A673 (cell line): ENCODE measurements around the gene C19orf47. TPM values are rescaled to one million over a fixed set of nuclear protein-coding genes. Genes with fewer than 3 reads are reported as not detected.

ENCODE experiments used
- BruUV-seq: library from RNA; stranded (reverse); fragments of 400-500 nt; replicated peaks from 2 replicates; lab custom pipeline; 2021; lab: Mats Ljungman, UMichigan
- CTCF ChIA-PET: fragments of 300-600 bp; sonication (Branson Sonifier 250); formaldehyde crosslinking; loops from one replicate; lab custom pipeline; 2022; ENCODE audit warnings: antibody characterized with exemption; lab: Charles Lee
- POLR2A ChIA-PET: fragments of 300-600 bp; sonication (Branson Sonifier 250); formaldehyde crosslinking; loops from one replicate; lab custom pipeline; 2022; ENCODE audit warnings: antibody characterized with exemption; ENCODE audit not compliant: low non-redundant PET; lab: Charles Lee
- DNase-seq: peaks from one replicate; pipeline ENCODE4 v3.0.0-alpha.2; 2015; ENCODE audit warnings: low spot score
- H3K27ac ChIP-seq: fragments of 200-600 bp; sonication (generic); 2 replicates; pipeline ENCODE4 v1.5.1; 2016; ENCODE audit warnings: mixed run types, low read depth, mild to moderate bottlenecking, mixed read lengths, antibody characterized with exemption, low read length; ENCODE audit not compliant: poor library complexity, severe bottlenecking
- H3K27me3 ChIP-seq: fragments of 200-600 bp; sonication (generic); replicated peaks from 2 replicates; pipeline ENCODE4 v1.6.1; 2017; ENCODE audit warnings: mixed run types, low read depth, mild to moderate bottlenecking, mixed read lengths, antibody characterized with exemption, low read length; ENCODE audit not compliant: insufficient read depth, poor library complexity
- H3K36me3 ChIP-seq: fragments of 200-600 bp; sonication (generic); 2 replicates; pipeline ENCODE4 v1.6.1; 2016; ENCODE audit warnings: mixed run types, mild to moderate bottlenecking, mixed read lengths, antibody characterized with exemption, low read length; ENCODE audit not compliant: insufficient read depth, poor library complexity, severe bottlenecking
- H3K4me1 ChIP-seq: fragments of 200-600 bp; sonication (generic); 2 replicates; pipeline ENCODE4 v1.6.1; 2017; ENCODE audit warnings: mixed run types, mild to moderate bottlenecking, mixed read lengths, antibody characterized with exemption, low read length; ENCODE audit not compliant: insufficient read depth, poor library complexity, severe bottlenecking
- H3K4me3 ChIP-seq: fragments of 200-600 bp; sonication (generic); 2 replicates; pipeline ENCODE4 v1.5.1; 2016; ENCODE audit warnings: low read depth, mixed run types, mild to moderate bottlenecking, mixed read lengths, low read length; ENCODE audit not compliant: poor library complexity, severe bottlenecking
- H3K9me3 ChIP-seq: fragments of 200-600 bp; sonication (generic); 2 replicates; pipeline ENCODE4 v1.6.1; 2016; ENCODE audit warnings: mixed run types, low read depth, mild to moderate bottlenecking, mixed read lengths, antibody characterized with exemption, low read length; ENCODE audit not compliant: poor library complexity, severe bottlenecking
- EZH2 ChIP-seq: fragments of 200-600 bp; sonication (generic); IDR thresholded peaks from 2 replicates; pipeline ENCODE4 v1.6.1; 2017; ENCODE audit warnings: borderline replicate concordance, low read depth, mild to moderate bottlenecking, mixed read lengths, antibody characterized with exemption, low read length; ENCODE audit not compliant: poor library complexity, severe bottlenecking
- intact Hi-C: fragments of 100-400 bp; cut with micrococcal nuclease; formaldehyde crosslinking; loops from one replicate; pipeline ENCODE4 v1.10.0; 2022; ENCODE audit not compliant: unreplicated experiment
- total RNA-seq: library from RNA; stranded (reverse); gene quantifications from 2 replicates; pipeline ENCODE4 v1.2.3, GENCODE V29; 2021
- TF ChIP-seq, protein P1 (sequence below): fragments of 300-800, 200-600 bp; sonication (generic); conservative IDR thresholded peaks from 2 replicates; pipeline ENCODE4 v1.5.1; 2017; ENCODE audit warnings: low read depth, mild to moderate bottlenecking, antibody characterized with exemption, low read length, moderate library complexity, mixed read lengths

Gene C19orf47
- total RNA-seq, 1 experiment from 2014 or later, result 26.5 TPM

DNA sequence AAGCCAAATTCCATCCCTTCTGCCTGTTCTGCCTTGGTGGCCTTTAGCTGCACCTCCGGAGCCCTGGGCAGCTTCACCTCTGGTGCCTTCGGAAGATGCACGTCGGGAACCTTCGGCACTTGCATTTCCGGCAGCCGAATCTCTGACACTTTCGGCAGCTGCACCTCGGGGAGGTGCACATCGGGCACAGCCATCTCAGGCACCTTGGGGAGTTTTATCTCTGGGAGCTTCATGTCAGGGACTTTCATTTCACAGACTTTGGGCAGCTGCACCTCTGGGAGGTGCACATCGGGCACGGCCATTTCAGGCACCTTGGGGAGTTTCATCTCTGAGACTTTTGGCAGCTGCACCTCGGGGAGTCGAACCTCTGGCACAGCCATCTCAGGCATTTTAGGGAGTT lies 47.8 kb upstream of the C19orf47 start:
- Histone ChIP-seq H3K36me3 (no peaks in the 10 kb centered on the region), H3K4me3 (no peak overlapping the region), H3K27ac (no peak overlapping the region), H3K9me3 (no peaks in the 10 kb centered on the region), H3K27me3 (no peaks in the 10 kb centered on the region), H3K4me1 (no peaks in the 10 kb centered on the region)
- ChIA-PET CTCF (no interaction called here), POLR2A (no interaction called here)
- intact Hi-C loops, result no loop called here
- DNase-seq, result no peak
- no peak for TF ChIP-seq EZH2
- TF ChIP-seq, protein P1, sequence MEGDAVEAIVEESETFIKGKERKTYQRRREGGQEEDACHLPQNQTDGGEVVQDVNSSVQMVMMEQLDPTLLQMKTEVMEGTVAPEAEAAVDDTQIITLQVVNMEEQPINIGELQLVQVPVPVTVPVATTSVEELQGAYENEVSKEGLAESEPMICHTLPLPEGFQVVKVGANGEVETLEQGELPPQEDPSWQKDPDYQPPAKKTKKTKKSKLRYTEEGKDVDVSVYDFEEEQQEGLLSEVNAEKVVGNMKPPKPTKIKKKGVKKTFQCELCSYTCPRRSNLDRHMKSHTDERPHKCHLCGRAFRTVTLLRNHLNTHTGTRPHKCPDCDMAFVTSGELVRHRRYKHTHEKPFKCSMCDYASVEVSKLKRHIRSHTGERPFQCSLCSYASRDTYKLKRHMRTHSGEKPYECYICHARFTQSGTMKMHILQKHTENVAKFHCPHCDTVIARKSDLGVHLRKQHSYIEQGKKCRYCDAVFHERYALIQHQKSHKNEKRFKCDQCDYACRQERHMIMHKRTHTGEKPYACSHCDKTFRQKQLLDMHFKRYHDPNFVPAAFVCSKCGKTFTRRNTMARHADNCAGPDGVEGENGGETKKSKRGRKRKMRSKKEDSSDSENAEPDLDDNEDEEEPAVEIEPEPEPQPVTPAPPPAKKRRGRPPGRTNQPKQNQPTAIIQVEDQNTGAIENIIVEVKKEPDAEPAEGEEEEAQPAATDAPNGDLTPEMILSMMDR, result no peak
- no TSS peak for BruUV-seq

DNA sequence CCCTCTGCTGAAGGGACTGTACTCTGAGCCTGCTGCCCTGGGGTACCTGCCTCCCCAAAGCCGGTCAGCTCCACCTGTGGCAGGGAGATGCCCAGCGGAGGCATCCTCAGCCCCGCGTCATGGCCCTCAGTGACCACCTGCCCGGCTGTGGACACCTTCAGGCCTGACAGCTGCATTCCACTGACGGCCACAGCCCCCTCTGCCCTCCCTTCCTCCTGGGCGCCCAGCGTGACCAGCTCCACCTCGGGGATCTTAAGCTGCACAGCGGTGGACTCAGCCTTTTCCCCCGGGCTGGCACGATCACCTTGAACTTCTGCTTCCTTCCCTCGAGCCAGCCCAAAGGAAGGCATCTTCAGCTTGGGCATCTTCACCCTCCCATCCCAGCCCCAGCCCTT lies 46.6 kb upstream of the C19orf47 start:
- ChIA-PET CTCF (no interaction called here), POLR2A (no interaction called here)
- Histone ChIP-seq H3K27me3 (no peaks in the 10 kb centered on the region), H3K9me3 (no peaks in the 10 kb centered on the region), H3K27ac (no peak overlapping the region), H3K36me3 (no peaks in the 10 kb centered on the region), H3K4me1 (no peaks in the 10 kb centered on the region), H3K4me3 (no peak overlapping the region)
- BruUV-seq, result no TSS peak
- TF ChIP-seq, protein P1, result no peak
- TF ChIP-seq EZH2, result no peak
- intact Hi-C loops, result no loop called here
- DNase-seq, result no peak

DNA sequence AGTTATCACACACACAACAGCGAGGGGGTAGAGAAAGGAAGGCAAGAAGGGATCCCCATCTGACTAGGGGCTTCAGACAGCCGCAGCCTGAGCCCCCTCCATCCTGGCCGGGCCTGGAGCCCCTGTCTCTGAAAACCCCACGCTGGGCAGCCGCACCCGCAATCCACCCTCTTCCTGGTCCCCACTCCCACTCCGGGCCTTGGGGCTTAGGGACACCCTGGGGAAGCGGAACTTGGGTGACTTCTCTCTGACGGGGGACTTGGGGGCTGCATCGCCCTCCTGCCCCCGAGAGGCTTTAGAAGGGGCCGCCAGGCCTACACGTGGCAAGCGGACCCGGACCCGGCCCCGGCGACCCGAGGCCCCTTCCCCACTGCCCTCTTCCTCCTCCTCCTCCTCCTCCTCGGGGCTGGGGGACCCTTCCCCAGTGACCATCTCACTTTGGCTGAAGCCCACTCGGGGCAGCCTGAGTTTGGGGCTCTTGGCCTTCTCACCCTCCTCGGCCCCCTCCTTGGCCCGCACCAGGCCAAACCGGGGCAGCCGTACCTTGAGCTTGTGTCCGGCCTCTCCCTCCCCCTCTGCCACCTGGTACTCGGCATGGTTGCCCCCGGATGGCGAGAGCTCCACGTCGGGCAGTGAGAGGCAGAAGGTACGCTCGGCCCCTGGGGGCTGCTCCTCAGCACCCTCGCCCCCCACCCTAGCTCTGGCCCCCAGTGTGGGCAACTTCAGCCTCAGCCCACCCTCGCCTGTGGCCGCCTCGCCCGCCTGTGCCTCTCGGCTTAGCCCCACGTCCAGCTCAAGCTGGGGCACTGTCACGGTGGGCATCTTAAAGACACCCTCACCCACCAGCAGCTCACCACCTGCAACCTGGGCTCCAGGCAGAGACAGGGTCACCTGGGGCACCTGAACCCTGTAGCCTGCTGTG lies 46.0 kb upstream of the C19orf47 start:
- no peak for DNase-seq
- Histone ChIP-seq H3K27ac (no peak overlapping the region), H3K9me3 (no peaks in the 10 kb centered on the region), H3K4me3 (no peak overlapping the region), H3K36me3 (no peaks in the 10 kb centered on the region), H3K27me3 (no peaks in the 10 kb centered on the region), H3K4me1 (no peaks in the 10 kb centered on the region)
- BruUV-seq, result no TSS peak
- TF ChIP-seq, protein P1, result no peak
- no peak for TF ChIP-seq EZH2
- CTCF ChIA-PET, result no interaction called here
- intact Hi-C loops, result no loop called here
- POLR2A ChIA-PET, result no interaction called here
